K562 (cell line): ENCODE results near the gene TAX1BP1. TPM values are rescaled to one million over a fixed set of nuclear protein-coding genes. Genes with fewer than 3 reads are reported as not detected.

ENCODE experiments used
- ATAC-seq: fragments of 200-7000 bp; cut with Tn5 transposase; 3 replicates; pipeline ENCODE4 v1.9.1; 2020; ENCODE audit warnings: moderate library complexity
- BruUV-seq: library from RNA; stranded (reverse); fragments of 400-500 nt; replicated peaks from 2 replicates; lab custom pipeline; 2021; lab: Mats Ljungman, UMichigan
- CTCF ChIA-PET: fragments of 300-600 bp; formaldehyde crosslinking; extraction: SDS; loops from one replicate; lab custom pipeline; 2021; ENCODE audit warnings: low intra/inter-chr PET ratio; lab: Yijun Ruan, JAX
- POLR2A ChIA-PET: fragments of 300-600, 350-650 bp; sonication (Branson Sonifier 250); formaldehyde crosslinking; extraction: SDS; loops from one replicate; lab custom pipeline; 2021; ENCODE audit warnings: antibody characterized with exemption, inconsistent platforms; lab: Yijun Ruan, JAX
- DNase-seq, 4 experiments: peaks; one replicate each; pipeline versions ENCODE4 v3.0.0 to v3.0.0-alpha.2; 2011 to 2018; ENCODE audit warnings: low spot score in 3 of 4, mixed read lengths in 3 of 4; ENCODE audit errors: extremely low read depth in 1 of 4
- FAIRE-seq: peaks from 2 replicates; lab custom pipeline; 2011; peaks lifted over from hg19 to GRCh38; lab: Jason Lieb, UNC
- H2AFZ ChIP-seq: 2 replicates; pipeline ENCODE4 v1.6.0; 2011; ENCODE audit warnings: low read depth, low read length, control low read depth, inconsistent platforms
- H3K27ac ChIP-seq: fragments of 200-600 bp; 3 replicates; pipeline ENCODE4 v1.8.0; 2011; ENCODE audit warnings: low read depth, mild to moderate bottlenecking, control low read depth, inconsistent platforms, low read length, moderate library complexity, mixed read lengths; ENCODE audit errors: extremely low read depth
- H3K27me3 ChIP-seq, 2 experiments: fragments of 300-600 bp in 1 of 2; 2 replicates in 1 of 2; 3 replicates in 1 of 2; pipeline versions ENCODE4 v1.6.0 to v1.8.0; 2011; ENCODE audit warnings: inconsistent platforms in 2 of 2, low read length in 2 of 2, mild to moderate bottlenecking in 1 of 2, mixed read lengths in 1 of 2, moderate library complexity in 1 of 2; ENCODE audit not compliant: control insufficient read depth in 2 of 2, insufficient read depth in 2 of 2
- H3K36me3 ChIP-seq: fragments of 300-600 bp; 3 replicates; pipeline ENCODE4 v1.8.0; 2011; ENCODE audit warnings: mild to moderate bottlenecking, low read length, inconsistent platforms; ENCODE audit not compliant: control insufficient read depth, insufficient read depth
- H3K4me1 ChIP-seq, 2 experiments: fragments of 200-600 bp in 1 of 2; replicated peaks in 1 of 2; 2 replicates in 1 of 2; 3 replicates in 1 of 2; pipeline versions ENCODE4 v1.5.1 to v1.8.0; 2011; ENCODE audit warnings: inconsistent platforms in 2 of 2, low read length in 2 of 2, mild to moderate bottlenecking in 1 of 2, mixed read lengths in 1 of 2, moderate library complexity in 1 of 2; ENCODE audit not compliant: control insufficient read depth in 2 of 2, insufficient read depth in 2 of 2
- H3K4me2 ChIP-seq: 2 replicates; pipeline ENCODE4 v1.6.1; 2011; ENCODE audit warnings: low read length, control low read depth, inconsistent platforms, mixed read lengths; ENCODE audit not compliant: insufficient read depth
- H3K4me3 ChIP-seq: fragments of 200-600 bp; sonication (generic), shearing (Covaris generic); 2 replicates; pipeline ENCODE4 v1.5.1; 2016; ENCODE audit warnings: control low read depth, inconsistent platforms
- H3K79me2 ChIP-seq: fragments of 200-600 bp; 3 replicates; pipeline ENCODE4 v1.8.0; 2011; ENCODE audit warnings: low read length, inconsistent platforms; ENCODE audit not compliant: control insufficient read depth, insufficient read depth
- H3K9ac ChIP-seq, 2 experiments: 2 replicates each; pipeline versions ENCODE4 v1.6.0 to v1.6.1; 2011; ENCODE audit warnings: low read depth in 2 of 2, low read length in 2 of 2, control low read depth in 1 of 2, inconsistent platforms in 1 of 2, mild to moderate bottlenecking in 1 of 2, mixed read lengths in 1 of 2; ENCODE audit not compliant: insufficient read depth in 1 of 2
- H3K9me1 ChIP-seq: one replicate; pipeline ENCODE4 v1.6.0; 2011; ENCODE audit warnings: inconsistent platforms, mild to moderate bottlenecking, low read length, moderate library complexity; ENCODE audit not compliant: control insufficient read depth, insufficient read depth
- H3K9me3 ChIP-seq: replicated peaks from 2 replicates; pipeline ENCODE4 v1.5.1; 2011; ENCODE audit warnings: low read depth, low read length, inconsistent platforms; ENCODE audit not compliant: control insufficient read depth, insufficient read depth
- H4K20me1 ChIP-seq: replicated peaks from 2 replicates; pipeline ENCODE4 v1.6.1; 2011; ENCODE audit warnings: low read length, inconsistent platforms, mixed read lengths; ENCODE audit not compliant: control insufficient read depth, insufficient read depth
- CHCHD3 ChIP-seq: fragments of 250-450 bp; sonication (Bioruptor Pico); IDR thresholded peaks from 2 replicates; pipeline ENCODE4 v2.1.2; 2022; ENCODE audit warnings: mild to moderate bottlenecking
- MBD1 ChIP-seq: fragments of 250-450 bp; sonication (Bioruptor Pico); IDR thresholded peaks from 2 replicates; pipeline ENCODE4 v1.8.0; 2022; ENCODE audit warnings: inconsistent platforms
- NFIC ChIP-seq: fragments of 450-650 bp; IDR thresholded peaks from 2 replicates; pipeline ENCODE4 v1.6.1; 2017; ENCODE audit warnings: mild to moderate bottlenecking, inconsistent platforms
- PRMT5 ChIP-seq: sonication (generic); formaldehyde crosslinking; IDR thresholded peaks from 2 replicates; pipeline ENCODE4 v1.5.0; 2020; ENCODE audit warnings: missing genetic modification reagents
- PTRF ChIP-seq: fragments of 450-650 bp; IDR thresholded peaks from 2 replicates; pipeline ENCODE4 v1.6.1; 2016; ENCODE audit warnings: mild to moderate bottlenecking, missing genetic modification characterization, missing compliant biosample characterization
- SMC3 ChIP-seq: conservative IDR thresholded peaks from 2 replicates; pipeline ENCODE4 v1.6.1; 2011; ENCODE audit warnings: low read depth, low read length, improper control_type of control experiment; ENCODE audit not compliant: insufficient read depth
- SRSF1 ChIP-seq: fragments of 200-400 bp; formaldehyde crosslinking; IDR thresholded peaks from 2 replicates; pipeline ENCODE4 v1.6.1; 2017; ENCODE audit warnings: mild to moderate bottlenecking, low read depth, low read length, moderate library complexity
- TBP ChIP-seq: optimal IDR thresholded peaks from 2 replicates; pipeline ENCODE3; 2011; ENCODE audit warnings: low read depth, low read length, improper control_type of control experiment
- TOE1 ChIP-seq, 2 experiments: fragments of 450-650 bp in 1 of 2; sonication (generic) in 1 of 2; formaldehyde crosslinking in 1 of 2; IDR thresholded peaks; 2 replicates each; pipeline versions ENCODE4 v1.7.1 to v1.8.0; 2016 to 2022; ENCODE audit warnings: borderline replicate concordance in 2 of 2, mild to moderate bottlenecking in 2 of 2, antibody characterized with exemption in 1 of 2, inconsistent platforms in 1 of 2, low read depth in 1 of 2, missing genetic modification reagents in 1 of 2, moderate library complexity in 1 of 2
- XRCC4 ChIP-seq: IDR thresholded peaks from one replicate; pipeline ENCODE4 v1.6.1; 2011; ENCODE audit not compliant: insufficient read depth, insufficient read length; ENCODE audit errors: extremely low read depth
- ZBTB43 ChIP-seq: sonication (generic); formaldehyde crosslinking; IDR thresholded peaks from 2 replicates; pipeline ENCODE4 v1.8.0; 2023; ENCODE audit warnings: mild to moderate bottlenecking, missing genetic modification reagents
- ZFPM2 ChIP-seq: fragments of 250-450 bp; sonication (Bioruptor Pico); IDR thresholded peaks from 2 replicates; pipeline ENCODE4 v1.5.1; 2022; ENCODE audit warnings: mild to moderate bottlenecking
- ZNF23 ChIP-seq: fragments of 250-450 bp; sonication (Bioruptor Pico); IDR thresholded peaks from 2 replicates; pipeline ENCODE4 v1.4.0; 2020; ENCODE audit warnings: mild to moderate bottlenecking
- WGBS: fragments of 100-300 bp; shearing (Covaris generic); methylation state at CpG from one replicate; pipeline ENCODE4 v1.1.6; 2016; ENCODE audit warnings: low coverage, mixed read lengths; ENCODE audit not compliant: insufficient coverage; ENCODE audit errors: missing lambda C conversion rate; 5-methylcytosine and 5-hydroxymethylcytosine counted together
- in situ Hi-C: fragments of 300-500 bp; cut with MboI; formaldehyde crosslinking; loops from 4 replicates; pipeline ENCODE4 v1.15.0; 2018; ENCODE audit warnings: inconsistent platforms, mixed read lengths
- intact Hi-C: fragments of 100-400 bp; cut with micrococcal nuclease; formaldehyde crosslinking; loops from 2 replicates; pipeline ENCODE4 v1.14.2; 2022
- polyA plus RNA-seq, 8 experiments: library from polyadenylated mRNA; depleted of rRNA in 4 of 8; stranded (reverse) in 5 of 8; unstranded in 3 of 8; fragments of >200 nt; fragmentation: Nextera tagmentation in 2 of 8; fragmentation: Illumina TruSeq in 1 of 8; extraction: Ambion mirVana in 2 of 8; extraction: Trizol in 1 of 8; gene quantifications; 2 replicates each; pipeline versions ENCODE4 v1.2.1 to v1.2.3, GENCODE V29; 2011 to 2014; ENCODE audit warnings: inconsistent platforms in 1 of 8, missing spikeins in 1 of 8
- total RNA-seq, 7 experiments: library from RNA; depleted of rRNA in 6 of 7; stranded (reverse); fragments of >200 nt in 6 of 7; fragmentation: Illumina TruSeq in 2 of 7; extraction: Trizol in 2 of 7; gene quantifications; 2 replicates each; pipeline versions ENCODE4 v1.2.1 to v1.2.3, GENCODE V29; 2011 to 2021; ENCODE audit warnings: low replicate concordance in 1 of 7

Gene TAX1BP1
- total and polyA plus RNA-seq, 9 of the 15 experiments (the other 6 are each of a cell fraction or from before 2014, with no cell fraction given): 49.0 to 119 (median 75.9) TPM

- Histone ChIP-seq H3K9me3 (no peaks in the 10 kb centered on the region), H3K79me2 (no peaks in the 10 kb centered on the region), H2AFZ (no peak overlapping the region), H4K20me1 (no peaks in the 10 kb centered on the region), H3K4me3 (no peak overlapping the region), H3K9me1 (no peaks in the 10 kb centered on the region), H3K27ac (no peak overlapping the region), H3K9ac (no peak overlapping the region), H3K4me1 (peaks cover 0 to 3% of the 10 kb centered on the region in 2 experiments; a peak in 1 of 5 replicates), H3K36me3 (no peaks in the 10 kb centered on the region), H3K4me2 (no peak overlapping the region), H3K27me3 (peaks cover 66 to 78% of the 10 kb centered on the region in 2 experiments)
- FAIRE-seq (no peak), DNase-seq (no peak), ATAC-seq (no peak)
- no peak for TF ChIP-seq XRCC4
- BruUV-seq: no TSS peak
- in situ Hi-C loops: no loop called here
- 0% methylated on average over 3 of the region's 3 CpGs for WGBS
- CTCF ChIA-PET: no interaction called here
- intact Hi-C loops: loop anchor here (10.0 kb wide), 1 partner anchor 56 kb away; no protein-coding TSS in a partner anchor
- POLR2A ChIA-PET: interaction anchor here (0.6 kb wide), 1 partner anchor 226 kb away, joined by 3 read pairs; no protein-coding TSS in a partner anchor
Observed at GRCh38 chr7:27871086-27871485, 131.1 kb downstream of the TAX1BP1 start.

GRCh38 chr7:27871866-27872265, 131.9 kb downstream of the TAX1BP1 start:
- FAIRE-seq (no peak), DNase-seq (no peak), ATAC-seq (no peak)
- POLR2A ChIA-PET: interaction anchor here (0.8 kb wide), 1 partner anchor 1446 kb away, joined by 3 read pairs; no protein-coding TSS in a partner anchor
- Histone ChIP-seq H3K27me3 (peaks cover 68 to 77% of the 10 kb centered on the region in 2 experiments), H3K4me1 (peaks cover 0 to 3% of the 10 kb centered on the region in 2 experiments; a peak in 1 of 5 replicates), H3K9ac (no peak overlapping the region), H3K36me3 (no peaks in the 10 kb centered on the region), H3K9me3 (no peaks in the 10 kb centered on the region), H3K79me2 (no peaks in the 10 kb centered on the region), H3K4me3 (no peak overlapping the region), H3K27ac (no peak overlapping the region), H3K9me1 (no peaks in the 10 kb centered on the region), H4K20me1 (no peaks in the 10 kb centered on the region), H3K4me2 (no peak overlapping the region), H2AFZ (no peak overlapping the region)
- in situ Hi-C loops (no loop called here), intact Hi-C loops (loop anchor here (10.0 kb wide), 1 partner anchor 57 kb away; no protein-coding TSS in a partner anchor)
- CTCF ChIA-PET: no interaction called here
- BruUV-seq: no TSS peak
- TF ChIP-seq MBD1 (CRISPR knock-in tag) (no peak), ZNF23 (CRISPR knock-in tag) (no peak), ZFPM2 (no peak), ZBTB43 (CRISPR knock-in tag) (no peak), PRMT5 (CRISPR knock-in tag) (no peak), CHCHD3 (CRISPR knock-in tag) (no peak), PTRF (tag) (no peak), SRSF1 (no peak), SMC3 (no peak), NFIC (no peak), TOE1 (IDR thresholded peaks at IDR 0.05; ENCODE audit: borderline replicate concordance) (no peak), TOE1 (CRISPR knock-in tag; IDR thresholded peaks at IDR 0.05; ENCODE audit: borderline replicate concordance, low read depth) (no peak), TBP (no peak)
- WGBS: 0% methylated on average over 6 of the region's 6 CpGs
